PC-9 (cell line): Measurements from ENCODE around the gene ACVR2A. TPM values are rescaled to one million over a fixed set of nuclear protein-coding genes. Genes with fewer than 3 reads are reported as not detected.

Experiments used
- BruUV-seq: library from RNA; stranded (reverse); fragments of 400-500 nt; replicated peaks from 2 replicates; lab custom pipeline; 2021; lab: Mats Ljungman, UMichigan
- CTCF ChIA-PET: fragments of 300-600 bp; sonication (Branson Sonifier 250); formaldehyde crosslinking; loops from one replicate; lab custom pipeline; 2022; ENCODE audit warnings: antibody characterized with exemption; lab: Charles Lee
- POLR2A ChIA-PET: fragments of 300-600 bp; sonication (Branson Sonifier 250); formaldehyde crosslinking; loops from one replicate; lab custom pipeline; 2022; ENCODE audit warnings: antibody characterized with exemption; ENCODE audit not compliant: unreplicated experiment; lab: Charles Lee
- DNase-seq, 2 experiments: peaks; one replicate each; pipeline versions ENCODE4 v3.0.0 to v3.0.0-alpha.2; 2015 to 2022; ENCODE audit warnings: mixed read lengths in 1 of 2
- H2AFZ ChIP-seq: fragments of 200-600 bp; sonication (generic); 2 replicates; pipeline ENCODE4 v1.8.1; 2017; ENCODE audit warnings: antibody characterized with exemption
- H3F3A ChIP-seq: fragments of 200-600 bp; sonication (generic); 2 replicates; pipeline ENCODE4 v1.8.1; 2017; ENCODE audit warnings: antibody characterized with exemption, mild to moderate bottlenecking, low read depth; ENCODE audit not compliant: insufficient read depth
- H3K27ac ChIP-seq: fragments of 200-600 bp; sonication (generic); 2 replicates; pipeline ENCODE4 v1.6.1; 2016; ENCODE audit warnings: mixed run types
- H3K27me3 ChIP-seq: fragments of 200-600 bp; sonication (generic); 2 replicates; pipeline ENCODE4 v1.6.1; 2016; ENCODE audit warnings: low read depth, mixed run types; ENCODE audit not compliant: insufficient read depth
- H3K36me3 ChIP-seq: fragments of 200-600 bp; sonication (generic); 2 replicates; pipeline ENCODE4 v1.6.1; 2016; ENCODE audit warnings: low read depth, mixed run types
- H3K4me1 ChIP-seq: fragments of 200-600 bp; sonication (generic); replicated peaks from 2 replicates; pipeline ENCODE4 v1.6.1; 2016; ENCODE audit warnings: mixed run types; ENCODE audit not compliant: insufficient read depth
- H3K4me2 ChIP-seq: fragments of 200-600 bp; sonication (generic); 2 replicates; pipeline ENCODE4 v1.6.1; 2017; ENCODE audit warnings: mixed run types
- H3K4me3 ChIP-seq: fragments of 200-600 bp; sonication (generic); 2 replicates; pipeline ENCODE4 v1.6.1; 2016; ENCODE audit warnings: mixed run types
- H3K79me2 ChIP-seq: fragments of 200-600 bp; sonication (generic); 2 replicates; pipeline ENCODE4 v1.6.1; 2017; ENCODE audit warnings: low read depth, mixed run types
- H3K9me2 ChIP-seq: fragments of 200-600 bp; sonication (generic); 2 replicates; pipeline ENCODE4 v1.8.1; 2017; ENCODE audit warnings: mild to moderate bottlenecking; ENCODE audit not compliant: insufficient read depth
- H3K9me3 ChIP-seq: fragments of 200-600 bp; sonication (generic); 2 replicates; pipeline ENCODE4 v1.8.1; 2016; ENCODE audit warnings: low read depth; ENCODE audit not compliant: insufficient read depth
- H4K20me1 ChIP-seq: fragments of 200-600 bp; sonication (generic); 2 replicates; pipeline ENCODE4 v1.8.1; 2017; ENCODE audit not compliant: insufficient read depth
- EZH2 ChIP-seq: fragments of 200-600 bp; sonication (generic); IDR thresholded peaks from 2 replicates; pipeline ENCODE4 v1.8.0; 2017; ENCODE audit warnings: antibody characterized with exemption, low read depth
- intact Hi-C: fragments of 100-400 bp; cut with micrococcal nuclease; formaldehyde crosslinking; loops from one replicate; pipeline ENCODE4 v1.10.0; 2022; ENCODE audit not compliant: unreplicated experiment
- total RNA-seq: library from RNA; stranded (reverse); gene quantifications from 2 replicates; pipeline ENCODE4 v1.2.3, GENCODE V29; 2021
- TF ChIP-seq, protein P1 (sequence below): fragments of 200-600 bp; sonication (generic); conservative IDR thresholded peaks from 2 replicates; pipeline ENCODE4 v1.6.1; 2017; ENCODE audit warnings: mixed run types, antibody characterized with exemption, mild to moderate bottlenecking, moderate library complexity

ACVR2A gene
- total RNA-seq, 1 experiment from 2014 or later: 10.2 TPM

DNA sequence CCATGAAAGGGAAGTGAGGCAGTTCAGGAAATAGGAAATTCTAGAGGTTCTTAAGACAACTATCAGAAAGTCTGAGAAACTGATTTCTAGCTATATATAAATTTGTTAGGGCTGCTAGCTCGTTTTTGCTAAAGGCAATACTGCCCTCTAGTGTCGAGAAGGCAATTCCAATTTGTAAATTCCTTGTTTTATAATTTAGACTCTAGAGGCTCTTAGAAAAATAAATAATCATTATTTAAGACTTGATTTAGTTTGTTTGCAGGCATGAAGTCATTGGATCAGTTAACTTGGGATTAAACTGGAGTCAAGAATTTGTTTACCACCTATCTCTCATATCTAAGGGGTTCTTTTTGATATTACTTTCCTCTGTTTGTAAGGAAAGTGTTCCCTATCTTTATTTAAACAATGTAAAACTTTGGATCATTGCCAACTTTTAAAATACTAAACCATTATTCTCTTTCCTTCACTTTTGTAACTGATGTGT lies 66.2 kb downstream of the ACVR2A start:
- no peak overlapping the region for H3K4me3 ChIP-seq
- H3K79me2 ChIP-seq: no peaks in the 10 kb centered on the region
- H3K4me2 ChIP-seq: no peak overlapping the region
- H3F3A ChIP-seq: no peaks in the 10 kb centered on the region
- no TSS peak for BruUV-seq
- no peak overlapping the region for H3K27ac ChIP-seq
- DNase-seq: peak; percentile 15 to 40
- H3K36me3 ChIP-seq: no peaks in the 10 kb centered on the region
- intact Hi-C loops: loop anchor here (1.0 to 10.0 kb wide), 3 partner anchors 826 to 1177 kb away; no protein-coding TSS in a partner anchor
- H3K9me2 ChIP-seq: no peaks in the 10 kb centered on the region
- no peaks in the 10 kb centered on the region for H3K27me3 ChIP-seq
- ChIA-PET POLR2A (no interaction called here), CTCF (interaction anchor here (1.0 to 1.4 kb wide), 2 partner anchors 827 to 1177 kb away, joined by 5 to 6 read pairs; no protein-coding TSS in a partner anchor)
- no peaks in the 10 kb centered on the region for H3K9me3 ChIP-seq
- no peak overlapping the region for H2AFZ ChIP-seq
- TF ChIP-seq, protein P1, sequence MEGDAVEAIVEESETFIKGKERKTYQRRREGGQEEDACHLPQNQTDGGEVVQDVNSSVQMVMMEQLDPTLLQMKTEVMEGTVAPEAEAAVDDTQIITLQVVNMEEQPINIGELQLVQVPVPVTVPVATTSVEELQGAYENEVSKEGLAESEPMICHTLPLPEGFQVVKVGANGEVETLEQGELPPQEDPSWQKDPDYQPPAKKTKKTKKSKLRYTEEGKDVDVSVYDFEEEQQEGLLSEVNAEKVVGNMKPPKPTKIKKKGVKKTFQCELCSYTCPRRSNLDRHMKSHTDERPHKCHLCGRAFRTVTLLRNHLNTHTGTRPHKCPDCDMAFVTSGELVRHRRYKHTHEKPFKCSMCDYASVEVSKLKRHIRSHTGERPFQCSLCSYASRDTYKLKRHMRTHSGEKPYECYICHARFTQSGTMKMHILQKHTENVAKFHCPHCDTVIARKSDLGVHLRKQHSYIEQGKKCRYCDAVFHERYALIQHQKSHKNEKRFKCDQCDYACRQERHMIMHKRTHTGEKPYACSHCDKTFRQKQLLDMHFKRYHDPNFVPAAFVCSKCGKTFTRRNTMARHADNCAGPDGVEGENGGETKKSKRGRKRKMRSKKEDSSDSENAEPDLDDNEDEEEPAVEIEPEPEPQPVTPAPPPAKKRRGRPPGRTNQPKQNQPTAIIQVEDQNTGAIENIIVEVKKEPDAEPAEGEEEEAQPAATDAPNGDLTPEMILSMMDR: peak; percentile 81
- no peak for TF ChIP-seq EZH2
- no peaks in the 10 kb centered on the region for H4K20me1 ChIP-seq
- no peaks in the 10 kb centered on the region for H3K4me1 ChIP-seq

- intact Hi-C loops: loop anchor here (10.0 kb wide), 1 partner anchor 829 kb away; no protein-coding TSS in a partner anchor
- H3K27ac ChIP-seq: no peak overlapping the region
Observed at GRCh38 chr2:147913701-147914480, 69.1 kb downstream of the ACVR2A start.

DNA sequence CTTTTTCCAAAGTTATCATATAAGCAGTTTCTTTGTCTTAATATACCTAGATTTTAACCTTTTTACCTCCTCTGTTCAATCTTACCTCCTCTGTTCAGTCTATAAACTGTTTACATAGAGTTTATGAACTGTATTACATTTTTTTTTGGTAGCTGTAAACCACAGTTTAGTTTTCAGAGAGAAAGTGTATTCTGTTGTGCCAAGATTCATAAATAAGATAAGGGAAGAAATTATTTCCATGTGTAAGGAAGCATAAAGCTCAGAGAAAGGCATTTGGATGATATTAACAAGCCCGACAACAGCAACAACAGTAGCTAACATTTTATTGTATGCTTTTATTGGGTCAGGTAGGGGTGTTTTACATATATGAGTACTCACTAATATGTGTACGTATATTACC lies 71.2 kb downstream of the ACVR2A start:
- Histone ChIP-seq H3F3A (no peaks in the 10 kb centered on the region), H3K9me2 (no peaks in the 10 kb centered on the region), H3K9me3 (no peaks in the 10 kb centered on the region), H3K27ac (no peak overlapping the region), H3K27me3 (no peaks in the 10 kb centered on the region), H3K4me3 (no peak overlapping the region), H3K4me2 (no peak overlapping the region), H3K36me3 (no peaks in the 10 kb centered on the region), H3K79me2 (no peaks in the 10 kb centered on the region), H3K4me1 (no peaks in the 10 kb centered on the region), H4K20me1 (no peaks in the 10 kb centered on the region), H2AFZ (no peak overlapping the region)
- no peak for DNase-seq
- BruUV-seq: no TSS peak
- CTCF ChIA-PET: no interaction called here
- TF ChIP-seq, protein P1: no peak
- TF ChIP-seq EZH2: no peak
- intact Hi-C loops: loop anchor here (10.0 kb wide), 1 partner anchor 831 kb away; no protein-coding TSS in a partner anchor
- POLR2A ChIA-PET: interaction anchor here (0.6 kb wide), 1 partner anchor 66 kb away, joined by 3 read pairs; no protein-coding TSS in a partner anchor

More at GRCh38 chr2:147913701-147914480, 69.1 kb downstream of the ACVR2A start:
- POLR2A ChIA-PET: interaction anchor here (0.5 kb wide), 1 partner anchor 153 kb away, joined by 4 read pairs; no protein-coding TSS in a partner anchor
- Histone ChIP-seq H3K36me3 (no peaks in the 10 kb centered on the region), H3F3A (no peaks in the 10 kb centered on the region), H3K9me3 (no peaks in the 10 kb centered on the region), H3K9me2 (no peaks in the 10 kb centered on the region), H3K4me3 (no peak overlapping the region), H3K4me2 (no peak overlapping the region), H2AFZ (no peak overlapping the region), H4K20me1 (no peaks in the 10 kb centered on the region), H3K27me3 (no peaks in the 10 kb centered on the region), H3K79me2 (no peaks in the 10 kb centered on the region), H3K4me1 (no peaks in the 10 kb centered on the region)
- DNase-seq: no peak
- TF ChIP-seq, protein P1: no peak
- TF ChIP-seq EZH2: no peak
- BruUV-seq: no TSS peak
- CTCF ChIA-PET: no interaction called here
